HepG2 (cell line): Measurements from ENCODE around the gene DPM2. TPM values are rescaled to one million over a fixed set of nuclear protein-coding genes. Genes with fewer than 3 reads are reported as not detected.

Source experiments
- ATAC-seq: fragments of 200-7000 bp; cut with Tn5 transposase; 3 replicates; pipeline ENCODE4 v1.9.1; 2020; ENCODE audit warnings: mild to moderate bottlenecking, moderate library complexity
- BruUV-seq: library from RNA; stranded (reverse); fragments of 400-500 nt; replicated peaks from 2 replicates; lab custom pipeline; 2021; lab: Mats Ljungman, UMichigan
- CTCF ChIA-PET: fragments of 300-600 bp; formaldehyde crosslinking; extraction: SDS; loops from one replicate; lab custom pipeline; 2021; ENCODE audit warnings: low total read pairs, inconsistent platforms, low intra/inter-chr PET ratio; lab: Yijun Ruan, JAX
- POLR2A ChIA-PET: fragments of 350-600 bp; sonication (Branson Sonifier 250); formaldehyde crosslinking; loops from one replicate; lab custom pipeline; 2020; ENCODE audit warnings: antibody characterized with exemption, inconsistent platforms; lab: Yijun Ruan, JAX
- DNase-seq: peaks from one replicate; pipeline ENCODE4 v3.0.0-alpha.2; 2015; ENCODE audit warnings: low spot score
- FAIRE-seq: peaks from 3 replicates; lab custom pipeline; 2011; peaks lifted over from hg19 to GRCh38; lab: Jason Lieb, UNC
- H2AFZ ChIP-seq: one replicate; pipeline ENCODE4 v1.6.1; 2011; ENCODE audit warnings: low read length, inconsistent platforms
- H3K27ac ChIP-seq: fragments of 300-600 bp; 3 replicates; pipeline ENCODE4 v1.8.0; 2011; ENCODE audit warnings: mixed run types, mild to moderate bottlenecking, mixed read lengths, low read length, inconsistent platforms; ENCODE audit not compliant: insufficient read depth; ENCODE audit errors: extremely low read length
- H3K27me3 ChIP-seq, 2 experiments: fragments of 200-600 bp in 1 of 2; 2 replicates in 1 of 2; 3 replicates in 1 of 2; pipeline versions ENCODE4 v1.6.0 to v1.8.0; 2011; ENCODE audit warnings: low read length in 2 of 2, mild to moderate bottlenecking in 2 of 2, moderate library complexity in 2 of 2, inconsistent platforms in 1 of 2; ENCODE audit not compliant: insufficient read depth in 2 of 2, control insufficient read depth in 1 of 2
- H3K36me3 ChIP-seq, 2 experiments: fragments of 200-600 bp in 1 of 2; replicated peaks in 1 of 2; 2 replicates in 1 of 2; 3 replicates in 1 of 2; pipeline versions ENCODE4 v1.5.1 to v1.8.0; 2011; ENCODE audit warnings: low read length in 2 of 2, inconsistent platforms in 1 of 2; ENCODE audit not compliant: insufficient read depth in 2 of 2, control insufficient read depth in 1 of 2
- H3K4me1 ChIP-seq: 2 replicates; pipeline ENCODE4 v1.5.1; 2012; ENCODE audit warnings: low read length, inconsistent platforms; ENCODE audit not compliant: insufficient read depth
- H3K4me2 ChIP-seq: 2 replicates; pipeline ENCODE4 v1.6.0; 2011; ENCODE audit warnings: low read depth, low read length, inconsistent platforms
- H3K4me3 ChIP-seq, 3 experiments: fragments of 200-600 bp in 1 of 3; sonication (generic), shearing (Covaris generic) in 1 of 3; replicated peaks in 1 of 3; 2 replicates each; pipeline ENCODE4 v1.5.1; 2011 to 2016; ENCODE audit warnings: low read length in 3 of 3, inconsistent platforms in 2 of 3, low read depth in 2 of 3, mild to moderate bottlenecking in 2 of 3, control low read depth in 1 of 3, mixed read lengths in 1 of 3; ENCODE audit not compliant: insufficient read depth in 1 of 3
- H3K79me2 ChIP-seq: one replicate; pipeline ENCODE4 v1.6.1; 2011; ENCODE audit warnings: low read length, inconsistent platforms; ENCODE audit not compliant: insufficient read depth
- H3K9ac ChIP-seq: 2 replicates; pipeline ENCODE4 v1.6.0; 2011; ENCODE audit warnings: mild to moderate bottlenecking, low read depth, low read length, inconsistent platforms; ENCODE audit not compliant: insufficient read depth
- H3K9me3 ChIP-seq: 2 replicates; pipeline ENCODE4 v1.5.1; 2012; ENCODE audit warnings: mild to moderate bottlenecking, low read length
- H4K20me1 ChIP-seq: 2 replicates; pipeline ENCODE4 v1.6.0; 2011; ENCODE audit warnings: inconsistent platforms, mild to moderate bottlenecking, low read length, moderate library complexity; ENCODE audit not compliant: insufficient read depth
- GLI4 ChIP-seq: sonication (generic); formaldehyde crosslinking; IDR thresholded peaks from 2 replicates; pipeline ENCODE4 v1.5.1; 2020; ENCODE audit warnings: missing genetic modification reagents, mild to moderate bottlenecking, moderate library complexity, borderline replicate concordance
- HDAC2 ChIP-seq: sonication (generic); formaldehyde crosslinking; IDR thresholded peaks from 2 replicates; pipeline ENCODE4 v1.4.0; 2020; ENCODE audit warnings: missing genetic modification reagents
- HMG20B ChIP-seq: conservative IDR thresholded peaks from 2 replicates; pipeline ENCODE4 v1.6.1; 2016; ENCODE audit warnings: missing genetic modification reagents, missing compliant biosample characterization
- JDP2 ChIP-seq: sonication (generic); formaldehyde crosslinking; IDR thresholded peaks from 2 replicates; pipeline ENCODE4 v1.8.1; 2022; ENCODE audit warnings: missing genetic modification reagents, borderline replicate concordance
- NFE2 ChIP-seq: sonication (generic); formaldehyde crosslinking; IDR thresholded peaks from 2 replicates; pipeline ENCODE4 v1.4.0; 2020; ENCODE audit warnings: missing genetic modification reagents
- NFE2L1 ChIP-seq: sonication (generic); formaldehyde crosslinking; IDR thresholded peaks from 2 replicates; pipeline ENCODE4 v1.4.0; 2020; ENCODE audit warnings: missing genetic modification reagents, mild to moderate bottlenecking, borderline replicate concordance
- NFYB ChIP-seq: sonication (generic); formaldehyde crosslinking; IDR thresholded peaks from 2 replicates; pipeline ENCODE4 v1.4.0; 2020; ENCODE audit warnings: missing genetic modification reagents
- PAF1 ChIP-seq: IDR thresholded peaks from 2 replicates; pipeline ENCODE4 v1.6.1; 2016; ENCODE audit warnings: missing genetic modification reagents, missing compliant biosample characterization
- SCMH1 ChIP-seq: sonication (generic); formaldehyde crosslinking; IDR thresholded peaks from 2 replicates; pipeline ENCODE4 v1.9.0; 2021; ENCODE audit warnings: missing genetic modification reagents, mild to moderate bottlenecking, borderline replicate concordance
- SIN3A ChIP-seq: IDR thresholded peaks from 2 replicates; pipeline ENCODE4 v1.6.1; 2011; ENCODE audit warnings: low read depth, mild to moderate bottlenecking, control low read depth, low read length, borderline replicate concordance
- SMAD3 ChIP-seq: sonication (generic); formaldehyde crosslinking; IDR thresholded peaks from 2 replicates; pipeline ENCODE4 v1.4.0; 2020; ENCODE audit warnings: missing genetic modification reagents
- SNAPC2 ChIP-seq: sonication (generic); formaldehyde crosslinking; IDR thresholded peaks from 2 replicates; pipeline ENCODE4 v1.8.1; 2022; ENCODE audit warnings: mild to moderate bottlenecking, missing genetic modification reagents
- U2AF1 ChIP-seq: fragments of 200-400 bp; formaldehyde crosslinking; optimal IDR thresholded peaks from 2 replicates; pipeline ENCODE3; 2017; ENCODE audit warnings: mild to moderate bottlenecking, low read depth, low read length
- ZKSCAN8 ChIP-seq: IDR thresholded peaks from 2 replicates; pipeline ENCODE4 v1.6.1; 2016; ENCODE audit warnings: borderline replicate concordance, missing genetic modification reagents, missing compliant biosample characterization
- ZNF335 ChIP-seq: sonication (generic); formaldehyde crosslinking; IDR thresholded peaks from 2 replicates; pipeline ENCODE4 v1.4.0; 2020; ENCODE audit warnings: missing genetic modification reagents
- WGBS: methylation state at CpG from one replicate; pipeline ENCODE4 v1.1.6; 2017; ENCODE audit warnings: low lambda C conversion rate; 5-methylcytosine and 5-hydroxymethylcytosine counted together
- in situ Hi-C: cut with HindIII; loops from 2 replicates; pipeline ENCODE4 v1.10.0; 2017; ENCODE audit warnings: low pct_unique_long_range_greater_than_20kb; ENCODE audit not compliant: extremely low pct_ligation_motif_present
- intact Hi-C: fragments of 100-400 bp; cut with micrococcal nuclease; formaldehyde crosslinking; loops from one replicate; pipeline ENCODE4 v1.10.0; 2022; ENCODE audit not compliant: unreplicated experiment
- polyA plus RNA-seq, 8 experiments: library from polyadenylated mRNA; depleted of rRNA in 3 of 8; stranded (reverse) in 7 of 8; unstranded in 1 of 8; fragments of >200 nt; fragmentation: Illumina TruSeq in 4 of 8; extraction: Trizol in 4 of 8; gene quantifications; 2 replicates each; pipeline versions ENCODE4 v1.2.1 to v1.2.3, GENCODE V29; 2011 to 2016; ENCODE audit warnings: low read depth in 4 of 8, missing spikeins in 1 of 8, mixed read lengths in 1 of 8; ENCODE audit not compliant: insufficient read depth in 1 of 8
- total RNA-seq, 5 experiments: library from RNA; depleted of rRNA; stranded (reverse); fragments of >200 nt; fragmentation: Illumina TruSeq; extraction: Trizol; gene quantifications; 2 replicates each; pipeline ENCODE4 v1.2.3, GENCODE V29; 2016; ENCODE audit warnings: low read depth in 1 of 5
- TF ChIP-seq, protein P1 (sequence below): IDR thresholded peaks from 2 replicates; pipeline ENCODE4 v1.6.1; 2012; ENCODE audit warnings: low read depth, low read length, improper control_type of control experiment
- TF ChIP-seq, protein P2 (sequence below): sonication (generic); formaldehyde crosslinking; IDR thresholded peaks from 2 replicates; pipeline ENCODE4 v1.8.0; 2022; ENCODE audit warnings: missing genetic modification reagents, mild to moderate bottlenecking, moderate library complexity, borderline replicate concordance
- TF ChIP-seq, protein P3 (sequence below): sonication (generic); formaldehyde crosslinking; IDR thresholded peaks from 2 replicates; pipeline ENCODE4 v1.5.0; 2020; ENCODE audit warnings: missing genetic modification reagents, mild to moderate bottlenecking, borderline replicate concordance

Gene DPM2
- total and polyA plus RNA-seq, 2 of the 13 experiments (the other 11 are each of a cell fraction or from before 2014, with no cell fraction given), result 24.8 to 35.3 TPM

DNA sequence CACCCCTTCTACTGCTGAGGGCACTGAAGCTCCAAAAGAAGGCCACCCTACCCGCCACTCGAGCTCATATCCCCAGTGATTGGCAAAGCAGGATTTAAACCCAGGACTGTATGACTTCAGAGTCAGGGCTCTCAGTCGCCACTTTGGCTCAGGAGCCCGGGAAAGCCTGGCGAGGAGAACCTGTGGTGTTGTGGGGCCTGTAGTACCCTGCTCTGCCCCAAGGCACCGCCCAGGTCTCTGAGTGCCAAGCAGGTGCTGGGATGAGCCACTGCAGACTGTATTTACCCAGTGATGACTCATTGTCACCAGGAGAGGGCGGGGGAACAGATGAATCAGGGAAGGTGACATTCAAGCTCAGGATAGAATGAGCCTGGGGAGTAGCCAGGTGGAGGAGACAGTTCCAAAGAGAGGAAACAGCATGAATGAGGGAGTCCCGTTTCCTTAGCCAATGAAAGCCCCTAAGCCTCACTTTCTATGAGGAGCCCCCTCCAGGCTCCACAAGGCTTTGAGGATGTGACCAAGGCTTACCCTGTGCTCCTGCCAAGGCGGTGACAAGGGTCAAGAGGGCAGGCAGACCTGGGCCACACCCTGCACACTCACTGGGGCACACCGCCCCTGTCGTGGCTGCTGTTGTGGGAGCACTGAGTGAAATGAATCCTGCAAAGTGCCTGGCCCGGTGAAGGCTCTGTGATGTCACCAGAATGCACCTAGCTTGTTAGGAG, 17.8 kb upstream of the DPM2 start:
- Histone ChIP-seq H3K9me3 (no peaks in the 10 kb centered on the region), H3K4me3 (0 out of 6 replicates have a peak overlapping the region, but pooled peaks of 1 of the 3 experiments have one; percentile 8), H3K79me2 (peaks cover 73% of the 10 kb centered on the region), H2AFZ (no peak overlapping the region), H3K27ac (peak overlapping the region; percentile 96), H4K20me1 (0 out of 2 replicates have a peak, but pooled peaks cover 3% of the 10 kb centered on the region), H3K27me3 (no peaks in the 10 kb centered on the region), H3K36me3 (no peaks in the 10 kb centered on the region; a peak in 1 of 5 replicates), H3K4me2 (peak overlapping the region; percentile 52), H3K4me1 (peaks cover 62% of the 10 kb centered on the region), H3K9ac (peak overlapping the region; percentile 30; the same call in 1 of the 2 replicates)
- in situ Hi-C loops (no loop called here), intact Hi-C loops (loop anchor here (1.0 to 2.0 kb wide), 2 partner anchors 19 to 77 kb away; no protein-coding TSS in a partner anchor)
- WGBS, result 17% methylated on average over 10 of the region's 12 CpGs
- BruUV-seq, result no TSS peak
- DNase-seq (peak; percentile 93), ATAC-seq (peak; percentile 79), FAIRE-seq (peak; percentile 80)
- POLR2A ChIA-PET, result interaction anchor here (0.9 to 2.3 kb wide), 8 partner anchors 9 to 153 kb away, joined by 3 to 11 read pairs (median 5); partner anchors contain the start of gene EEIG1
- CTCF ChIA-PET, result interaction anchor here (0.9 to 1.7 kb wide), 3 partner anchors 11 to 80 kb away, joined by 3 to 12 read pairs (median 7); no protein-coding TSS in a partner anchor
- TF ChIP-seq U2AF1 (no peak), ZNF335 (CRISPR knock-in tag) (no peak), GLI4 (CRISPR knock-in tag) (no peak), SMAD3 (0 out of 2 replicates have a peak, but pooled peaks have one; percentile 27), ZKSCAN8 (CRISPR knock-in tag) (no peak; the same call in 1 of the 2 replicates), SCMH1 (CRISPR knock-in tag) (no peak), NFE2L1 (CRISPR knock-in tag) (no peak), HDAC2 (CRISPR knock-in tag) (peak; percentile 79), SIN3A (peak; percentile 29; the same call in 1 of the 2 replicates), NFE2 (CRISPR knock-in tag) (no peak), HMG20B (peak; percentile 68; the same call in 1 of the 2 replicates), PAF1 (no peak), JDP2 (CRISPR knock-in tag) (no peak), NFYB (no peak), SNAPC2 (peak; percentile 45; the same call in 1 of the 2 replicates)
- TF ChIP-seq, protein P1, sequence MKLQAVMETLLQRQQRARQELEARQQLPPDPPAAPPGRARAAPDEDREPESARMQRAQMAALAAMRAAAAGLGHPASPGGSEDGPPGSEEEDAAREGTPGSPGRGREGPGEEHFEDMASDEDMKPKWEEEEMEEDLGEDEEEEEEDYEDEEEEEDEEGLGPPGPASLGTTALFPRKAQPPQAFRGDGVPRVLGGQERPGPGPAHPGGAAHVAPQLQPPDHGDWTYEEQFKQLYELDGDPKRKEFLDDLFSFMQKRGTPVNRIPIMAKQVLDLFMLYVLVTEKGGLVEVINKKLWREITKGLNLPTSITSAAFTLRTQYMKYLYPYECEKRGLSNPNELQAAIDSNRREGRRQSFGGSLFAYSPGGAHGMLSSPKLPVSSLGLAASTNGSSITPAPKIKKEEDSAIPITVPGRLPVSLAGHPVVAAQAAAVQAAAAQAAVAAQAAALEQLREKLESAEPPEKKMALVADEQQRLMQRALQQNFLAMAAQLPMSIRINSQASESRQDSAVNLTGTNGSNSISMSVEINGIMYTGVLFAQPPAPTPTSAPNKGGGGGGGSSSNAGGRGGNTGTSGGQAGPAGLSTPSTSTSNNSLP, result no peak
- TF ChIP-seq, protein P2, sequence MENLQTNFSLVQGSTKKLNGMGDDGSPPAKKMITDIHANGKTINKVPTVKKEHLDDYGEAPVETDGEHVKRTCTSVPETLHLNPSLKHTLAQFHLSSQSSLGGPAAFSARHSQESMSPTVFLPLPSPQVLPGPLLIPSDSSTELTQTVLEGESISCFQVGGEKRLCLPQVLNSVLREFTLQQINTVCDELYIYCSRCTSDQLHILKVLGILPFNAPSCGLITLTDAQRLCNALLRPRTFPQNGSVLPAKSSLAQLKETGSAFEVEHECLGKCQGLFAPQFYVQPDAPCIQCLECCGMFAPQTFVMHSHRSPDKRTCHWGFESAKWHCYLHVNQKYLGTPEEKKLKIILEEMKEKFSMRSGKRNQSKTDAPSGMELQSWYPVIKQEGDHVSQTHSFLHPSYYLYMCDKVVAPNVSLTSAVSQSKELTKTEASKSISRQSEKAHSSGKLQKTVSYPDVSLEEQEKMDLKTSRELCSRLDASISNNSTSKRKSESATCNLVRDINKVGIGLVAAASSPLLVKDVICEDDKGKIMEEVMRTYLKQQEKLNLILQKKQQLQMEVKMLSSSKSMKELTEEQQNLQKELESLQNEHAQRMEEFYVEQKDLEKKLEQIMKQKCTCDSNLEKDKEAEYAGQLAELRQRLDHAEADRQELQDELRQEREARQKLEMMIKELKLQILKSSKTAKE, result no peak; the same call in 1 of the 2 replicates
- TF ChIP-seq, protein P3, sequence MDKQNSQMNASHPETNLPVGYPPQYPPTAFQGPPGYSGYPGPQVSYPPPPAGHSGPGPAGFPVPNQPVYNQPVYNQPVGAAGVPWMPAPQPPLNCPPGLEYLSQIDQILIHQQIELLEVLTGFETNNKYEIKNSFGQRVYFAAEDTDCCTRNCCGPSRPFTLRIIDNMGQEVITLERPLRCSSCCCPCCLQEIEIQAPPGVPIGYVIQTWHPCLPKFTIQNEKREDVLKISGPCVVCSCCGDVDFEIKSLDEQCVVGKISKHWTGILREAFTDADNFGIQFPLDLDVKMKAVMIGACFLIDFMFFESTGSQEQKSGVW (CRISPR knock-in tag), result no peak
